Smooth muscle cell (in vitro differentiated cells): ENCODE measurements around the gene PRAMEF1. TPM values are rescaled to one million over a fixed set of nuclear protein-coding genes. Genes with fewer than 3 reads are reported as not detected.
"Not testable (repeated sequence)": the region's sequence is repeated elsewhere in the genome, so short reads cannot be mapped to it uniquely, and the experiment has no call there.

Source experiments
- DNase-seq: peaks from one replicate; lab custom pipeline; 2025; ENCODE audit not compliant: unreplicated experiment; lab: John Stamatoyannopoulos, UW
- H2AFZ ChIP-seq: fragments of 200-600 bp; sonication (generic); 2 replicates; pipeline ENCODE4 v1.6.0; 2016; ENCODE audit warnings: antibody characterized with exemption, low read depth, mild to moderate bottlenecking
- H3F3A ChIP-seq: fragments of 200-600 bp; sonication (generic); 2 replicates; pipeline ENCODE4 v1.6.0; 2017; ENCODE audit warnings: antibody characterized with exemption, low read depth
- H3K27ac ChIP-seq: fragments of 200-600 bp; sonication (generic); 2 replicates; pipeline ENCODE4 v1.5.1; 2016; ENCODE audit warnings: low read depth, mild to moderate bottlenecking
- H3K27me3 ChIP-seq: fragments of 200-600 bp; sonication (generic); 2 replicates; pipeline ENCODE4 v1.6.1; 2016; ENCODE audit warnings: low read depth, mild to moderate bottlenecking
- H3K36me3 ChIP-seq: fragments of 200-600 bp; sonication (generic); 2 replicates; pipeline ENCODE4 v1.5.1; 2016; ENCODE audit warnings: low read depth
- H3K4me1 ChIP-seq: fragments of 200-600 bp; sonication (generic); 2 replicates; pipeline ENCODE4 v1.5.1; 2016; ENCODE audit warnings: low read depth
- H3K4me2 ChIP-seq: fragments of 200-600 bp; sonication (generic); 2 replicates; pipeline ENCODE4 v1.6.0; 2016; ENCODE audit warnings: mild to moderate bottlenecking
- H3K4me3 ChIP-seq: fragments of 200-600 bp; sonication (generic); 2 replicates; pipeline ENCODE4 v1.5.1; 2016; ENCODE audit warnings: mild to moderate bottlenecking
- H3K79me2 ChIP-seq: fragments of 200-600 bp; sonication (generic); 2 replicates; pipeline ENCODE4 v1.6.0; 2016; ENCODE audit warnings: low read depth, mild to moderate bottlenecking
- H3K9ac ChIP-seq: fragments of 200-600 bp; sonication (generic); 2 replicates; pipeline ENCODE4 v1.6.0; 2016; ENCODE audit warnings: low read depth
- H3K9me3 ChIP-seq: fragments of 200-600 bp; sonication (generic); replicated peaks from 2 replicates; pipeline ENCODE4 v1.5.1; 2016; ENCODE audit warnings: low read depth
- H4K20me1 ChIP-seq: fragments of 200-600 bp; sonication (generic); 2 replicates; pipeline ENCODE4 v1.6.0; 2016; ENCODE audit warnings: low read depth
- whole genome bisulfite sequencing: methylation state at CpG from one replicate; pipeline ENCODE4 v1.1.7; 2016; ENCODE audit warnings: low lambda C conversion rate; 5-methylcytosine and 5-hydroxymethylcytosine counted together
- polyA plus RNA-seq: library from polyadenylated mRNA; unstranded; fragments of >200 nt; fragmentation: Nextera tagmentation; extraction: Ambion mirVana; gene quantifications from 2 replicates; pipeline ENCODE4 v1.2.1, GENCODE V29; 2016
- total RNA-seq: library from RNA; depleted of rRNA; stranded (reverse); fragments of >200 nt; gene quantifications from 2 replicates; pipeline ENCODE4 v1.2.3, GENCODE V29; 2014
- TF ChIP-seq, protein P1 (sequence below): fragments of 200-600 bp; sonication (generic); IDR thresholded peaks from 2 replicates; pipeline ENCODE4 v1.5.1; 2017; ENCODE audit warnings: borderline replicate concordance, mild to moderate bottlenecking, antibody characterized with exemption; ENCODE audit not compliant: insufficient read depth, poor library complexity, severe bottlenecking

Gene PRAMEF1
- total and polyA plus RNA-seq, 2 experiments from 2014 or later, result not detected

DNA sequence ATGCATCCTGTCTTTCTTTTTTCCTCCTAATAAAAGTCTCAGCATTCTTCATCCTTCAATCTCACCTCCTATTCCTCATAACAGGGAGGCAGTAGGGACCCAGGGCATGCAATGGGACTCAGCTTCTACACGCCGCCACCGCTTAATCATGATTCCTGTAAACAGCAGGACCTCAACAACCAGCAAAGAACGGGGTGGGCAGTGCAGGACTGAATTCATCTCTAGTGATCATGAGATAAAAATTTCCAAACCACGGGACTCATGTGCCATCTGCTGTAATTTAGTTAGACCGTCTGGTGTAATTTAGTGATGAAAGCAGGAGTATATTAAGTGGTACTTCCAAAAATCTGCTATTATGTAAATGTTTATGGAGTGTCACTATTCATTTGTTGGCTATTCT is 12.3 kb upstream of the PRAMEF1 start:
- Histone ChIP-seq H3F3A (no peaks in the 10 kb centered on the region), H3K4me2 (no peak overlapping the region), H3K9me3 (no peaks in the 10 kb centered on the region), H3K4me3 (no peak overlapping the region), H3K9ac (no peak overlapping the region), H3K27me3 (no peaks in the 10 kb centered on the region), H4K20me1 (no peaks in the 10 kb centered on the region), H3K27ac (no peak overlapping the region), H2AFZ (no peak overlapping the region), H3K36me3 (no peaks in the 10 kb centered on the region), H3K4me1 (no peaks in the 10 kb centered on the region), H3K79me2 (no peaks in the 10 kb centered on the region)
- TF ChIP-seq, protein P1, sequence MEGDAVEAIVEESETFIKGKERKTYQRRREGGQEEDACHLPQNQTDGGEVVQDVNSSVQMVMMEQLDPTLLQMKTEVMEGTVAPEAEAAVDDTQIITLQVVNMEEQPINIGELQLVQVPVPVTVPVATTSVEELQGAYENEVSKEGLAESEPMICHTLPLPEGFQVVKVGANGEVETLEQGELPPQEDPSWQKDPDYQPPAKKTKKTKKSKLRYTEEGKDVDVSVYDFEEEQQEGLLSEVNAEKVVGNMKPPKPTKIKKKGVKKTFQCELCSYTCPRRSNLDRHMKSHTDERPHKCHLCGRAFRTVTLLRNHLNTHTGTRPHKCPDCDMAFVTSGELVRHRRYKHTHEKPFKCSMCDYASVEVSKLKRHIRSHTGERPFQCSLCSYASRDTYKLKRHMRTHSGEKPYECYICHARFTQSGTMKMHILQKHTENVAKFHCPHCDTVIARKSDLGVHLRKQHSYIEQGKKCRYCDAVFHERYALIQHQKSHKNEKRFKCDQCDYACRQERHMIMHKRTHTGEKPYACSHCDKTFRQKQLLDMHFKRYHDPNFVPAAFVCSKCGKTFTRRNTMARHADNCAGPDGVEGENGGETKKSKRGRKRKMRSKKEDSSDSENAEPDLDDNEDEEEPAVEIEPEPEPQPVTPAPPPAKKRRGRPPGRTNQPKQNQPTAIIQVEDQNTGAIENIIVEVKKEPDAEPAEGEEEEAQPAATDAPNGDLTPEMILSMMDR, result no peak
- WGBS, result 89% methylated on average over 6 of the region's 6 CpGs
- no peak for DNase-seq

DNA sequence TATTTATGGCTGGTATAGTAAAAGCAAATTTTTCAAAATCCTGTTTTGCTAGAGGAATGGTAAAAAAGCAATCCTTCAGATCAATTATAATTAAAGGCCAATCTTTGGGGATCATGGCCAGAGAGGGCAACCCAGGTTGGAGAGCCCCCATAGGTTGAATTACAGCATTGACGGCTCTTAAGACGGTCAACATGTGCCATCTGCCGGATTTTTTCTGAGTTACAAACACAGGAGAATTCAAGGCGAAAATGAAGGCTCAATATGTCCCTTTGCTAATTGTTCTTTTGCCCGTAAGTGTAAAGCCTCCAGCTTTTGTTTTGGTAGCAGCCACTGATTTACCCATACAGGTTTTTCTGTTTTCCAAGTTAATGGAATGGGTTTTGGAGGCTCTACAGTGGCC is 9.7 kb upstream of the PRAMEF1 start:
- not testable (repeated sequence) for H3K79me2 ChIP-seq, H3K4me1 ChIP-seq
- 36% methylated on average over 5 of the region's 5 CpGs for WGBS

DNA sequence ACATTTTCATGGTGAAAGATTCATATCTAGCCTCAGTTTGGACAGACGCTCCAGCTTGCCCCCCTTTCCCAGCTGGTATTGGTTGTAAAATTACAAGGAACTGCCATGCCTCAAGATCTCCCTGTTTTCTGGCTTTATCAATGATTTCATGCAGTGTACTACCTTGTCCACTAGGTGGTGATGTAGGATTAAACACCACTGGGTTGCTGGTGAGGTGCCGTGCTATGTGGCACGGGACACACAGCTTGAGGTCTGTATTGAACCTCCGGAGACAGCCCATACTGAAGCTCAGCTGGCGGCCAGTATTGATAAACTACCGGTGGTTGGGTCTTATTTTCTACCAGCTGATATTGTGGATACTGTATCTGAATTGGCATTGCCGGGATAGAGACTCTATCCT is 7.4 kb upstream of the PRAMEF1 start:
- H3K9ac ChIP-seq, H3K4me2 ChIP-seq, DNase-seq, H4K20me1 ChIP-seq, H3K27me3 ChIP-seq, H3F3A ChIP-seq, H3K9me3 ChIP-seq, H3K4me1 ChIP-seq, H3K36me3 ChIP-seq, H3K27ac ChIP-seq, H3K4me3 ChIP-seq, H3K79me2 ChIP-seq, H2AFZ ChIP-seq: not testable (repeated sequence)
- WGBS, result 53% methylated on average over 6 of the region's 7 CpGs

More for the DNA sequence above, 9.7 kb upstream of the PRAMEF1 start:
- H3K9me3 ChIP-seq, H3K4me2 ChIP-seq, DNase-seq, H4K20me1 ChIP-seq, H3K27me3 ChIP-seq, H3K4me3 ChIP-seq, H3K27ac ChIP-seq, H3K36me3 ChIP-seq, H3F3A ChIP-seq, H2AFZ ChIP-seq, H3K9ac ChIP-seq: not testable (repeated sequence)

DNA sequence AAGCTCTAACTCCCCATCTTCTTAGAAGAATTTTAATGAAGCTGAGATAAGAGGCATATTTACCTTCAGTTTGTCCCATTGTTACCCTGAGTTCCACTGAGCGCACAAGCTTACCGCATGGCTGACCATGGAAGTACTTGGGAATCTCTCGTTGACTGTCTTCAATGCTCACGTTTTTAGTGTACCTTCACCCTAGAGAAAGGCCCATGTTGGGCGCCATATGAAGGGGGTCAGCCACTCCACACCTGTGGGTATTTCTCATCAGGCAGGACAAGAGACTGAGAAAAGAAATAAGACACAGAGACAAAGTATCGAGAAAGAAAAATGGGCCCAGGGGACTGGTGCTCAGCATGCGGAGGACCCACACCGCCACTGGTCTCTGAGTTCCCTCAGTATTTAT is 6.5 kb upstream of the PRAMEF1 start:
- not testable (repeated sequence) for H3K9ac ChIP-seq, DNase-seq, H3K4me2 ChIP-seq, H3F3A ChIP-seq, H3K79me2 ChIP-seq, H3K9me3 ChIP-seq, H3K27ac ChIP-seq, H3K4me3 ChIP-seq, H3K4me1 ChIP-seq, H3K27me3 ChIP-seq, H3K36me3 ChIP-seq, H2AFZ ChIP-seq, H4K20me1 ChIP-seq
- 76% methylated on average over 8 of the region's 8 CpGs for WGBS

DNA sequence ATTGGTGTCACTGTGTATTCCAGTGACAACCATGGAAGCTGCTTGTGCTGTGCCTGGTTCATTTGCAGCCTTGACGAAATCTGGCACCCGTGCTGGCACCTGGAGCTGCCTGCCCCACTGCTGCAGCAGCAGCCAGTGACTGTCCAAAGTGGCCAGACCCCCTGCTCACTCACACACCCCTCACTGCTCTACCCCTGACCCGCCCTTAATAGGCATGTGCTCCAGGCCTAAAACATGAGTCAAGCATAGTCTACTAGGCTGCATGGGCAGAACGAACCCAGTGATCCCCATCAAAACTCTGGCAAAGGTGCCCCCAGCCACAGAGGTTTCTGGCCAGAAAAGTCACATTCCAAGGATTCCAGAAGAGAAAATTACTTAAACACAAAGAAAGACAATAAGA is 7.7 kb downstream of the PRAMEF1 start:
- H3K79me2 ChIP-seq, result no peaks in the 10 kb centered on the region
- TF ChIP-seq, protein P1, result no peak
- H3F3A ChIP-seq, result no peaks in the 10 kb centered on the region

More for the DNA sequence above, 7.7 kb downstream of the PRAMEF1 start:
- no peak overlapping the region for H3K27ac ChIP-seq
- no peak for DNase-seq
- no peak overlapping the region for H3K4me2 ChIP-seq
- H3K9ac ChIP-seq, result no peak overlapping the region
- no peaks in the 10 kb centered on the region for H3K9me3 ChIP-seq
- H3K27me3 ChIP-seq, result no peaks in the 10 kb centered on the region
- H2AFZ ChIP-seq, result no peak overlapping the region
- H3K4me3 ChIP-seq, result no peak overlapping the region
- no peaks in the 10 kb centered on the region for H3K36me3 ChIP-seq
- H4K20me1 ChIP-seq, result no peaks in the 10 kb centered on the region
- no peaks in the 10 kb centered on the region for H3K4me1 ChIP-seq
- WGBS, result 70% methylated on average over 3 of the region's 4 CpGs
